Activated B cell treated with CpG ODN at 0.5 μM for 24 hours (primary cell): ENCODE results near the gene MRM2. TPM values are rescaled to one million over a fixed set of nuclear protein-coding genes. Genes with fewer than 3 reads are reported as not detected.

Experiments
- ATAC-seq: fragments of 200-7000 bp; cut with Tn5 transposase; one replicate; pipeline ENCODE4 v1.10.0; 2021; ENCODE audit warnings: low read depth, mild to moderate bottlenecking, moderate library complexity
- CTCF ChIA-PET: fragments of 350-600 bp; sonication (Branson Sonifier 250); formaldehyde crosslinking; loops from one replicate; lab custom pipeline; 2021; ENCODE audit warnings: antibody characterized with exemption; lab: Charles Lee
- POLR2A ChIA-PET: fragments of 350-600 bp; sonication (Branson Sonifier 250); formaldehyde crosslinking; loops from one replicate; lab custom pipeline; 2021; ENCODE audit warnings: antibody characterized with exemption; lab: Charles Lee
- DNase-seq: peaks from one replicate; pipeline ENCODE4 v3.0.0; 2022
- H3K27ac Mint-ChIP-seq: one replicate; pipeline ENCODE4 v1.8.0; 2020; ENCODE audit warnings: mixed read lengths
- H3K27me3 Mint-ChIP-seq: one replicate; pipeline ENCODE4 v1.8.0; 2021; ENCODE audit warnings: mixed read lengths
- H3K36me3 Mint-ChIP-seq: one replicate; pipeline ENCODE4 v1.8.0; 2021; ENCODE audit warnings: low read depth, mixed read lengths
- H3K4me1 Mint-ChIP-seq: one replicate; pipeline ENCODE4 v1.8.0; 2021; ENCODE audit warnings: mixed read lengths
- H3K4me3 Mint-ChIP-seq: one replicate; pipeline ENCODE4 v1.8.0; 2020; ENCODE audit warnings: mild to moderate bottlenecking, mixed read lengths
- H3K9me3 Mint-ChIP-seq: one replicate; pipeline ENCODE4 v1.8.0; 2020; ENCODE audit warnings: mixed read lengths
- intact Hi-C: fragments of 100-400 bp; cut with micrococcal nuclease; formaldehyde crosslinking; loops from one replicate; pipeline ENCODE4 v1.15.1; 2024
- total RNA-seq: library from RNA; stranded (reverse); gene quantifications from 2 replicates; pipeline ENCODE4 v1.2.3, GENCODE V29; 2022
- TF ChIP-seq, protein P1 (sequence below): fragments of 200-600 bp; IDR thresholded peaks from one replicate; pipeline ENCODE4 v1.8.0; 2022; ENCODE audit warnings: antibody characterized with exemption, mild to moderate bottlenecking

MRM2 gene
- total RNA-seq, 1 donor from 2014 or later = 35.3 TPM

DNA sequence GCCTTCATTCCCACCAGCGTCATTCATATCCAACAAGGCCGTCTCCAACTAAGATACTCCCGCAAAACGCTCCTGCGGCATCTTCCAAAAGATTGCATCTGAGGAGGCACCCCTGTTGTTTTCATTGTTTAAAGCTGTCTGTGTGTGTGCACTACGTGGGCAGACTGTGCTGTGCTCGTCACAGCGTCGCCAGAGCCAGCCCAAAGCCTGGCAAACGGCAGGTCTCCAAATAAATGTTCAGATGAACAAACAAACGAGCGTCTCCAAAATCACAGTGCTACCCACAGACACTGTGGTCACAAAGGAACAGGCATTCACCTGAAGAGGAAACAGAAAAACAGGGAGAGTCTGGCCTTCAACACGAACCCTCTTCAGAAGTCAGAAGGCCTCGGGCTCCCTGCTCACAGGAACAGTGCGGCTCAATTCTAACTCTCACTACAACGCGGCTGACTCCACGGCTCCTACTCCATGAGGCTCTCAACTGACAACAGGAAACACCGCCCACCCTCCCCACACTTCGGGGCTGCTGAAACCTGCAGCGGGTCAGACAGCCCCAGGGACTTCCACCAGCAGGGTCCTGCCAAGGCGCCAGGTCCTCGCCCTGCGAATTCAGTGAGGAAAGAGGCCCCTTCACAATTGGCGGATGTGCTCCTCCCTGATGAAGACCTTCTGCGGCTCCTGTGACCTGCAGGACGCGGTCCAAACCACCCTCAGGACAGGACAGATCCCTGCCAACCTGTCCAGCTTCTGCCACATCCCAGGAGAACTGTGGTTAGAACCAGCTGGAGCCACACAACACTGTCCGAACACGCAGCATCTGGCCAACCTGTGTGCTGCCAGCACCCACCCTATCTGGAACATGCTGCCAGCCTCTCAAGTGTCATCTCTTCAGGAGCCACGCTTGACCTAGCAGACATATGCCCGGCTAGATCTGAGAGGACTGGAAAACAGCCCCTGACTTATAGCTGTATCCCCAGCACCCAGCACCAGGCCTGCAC is 45.3 kb downstream of the MRM2 start:
- ATAC-seq (no peak), DNase-seq (peak; percentile 11)
- peaks cover 54% of the 10 kb centered on the region for H3K36me3 Mint-ChIP-seq
- H3K27me3 Mint-ChIP-seq = no peaks in the 10 kb centered on the region
- H3K4me3 Mint-ChIP-seq = no peak overlapping the region
- intact Hi-C loops = no loop called here
- ChIA-PET CTCF (no interaction called here), POLR2A (no interaction called here)
- no peak overlapping the region for H3K27ac Mint-ChIP-seq
- H3K4me1 Mint-ChIP-seq = no peaks in the 10 kb centered on the region
- H3K9me3 Mint-ChIP-seq = no peaks in the 10 kb centered on the region
- TF ChIP-seq, protein P1, sequence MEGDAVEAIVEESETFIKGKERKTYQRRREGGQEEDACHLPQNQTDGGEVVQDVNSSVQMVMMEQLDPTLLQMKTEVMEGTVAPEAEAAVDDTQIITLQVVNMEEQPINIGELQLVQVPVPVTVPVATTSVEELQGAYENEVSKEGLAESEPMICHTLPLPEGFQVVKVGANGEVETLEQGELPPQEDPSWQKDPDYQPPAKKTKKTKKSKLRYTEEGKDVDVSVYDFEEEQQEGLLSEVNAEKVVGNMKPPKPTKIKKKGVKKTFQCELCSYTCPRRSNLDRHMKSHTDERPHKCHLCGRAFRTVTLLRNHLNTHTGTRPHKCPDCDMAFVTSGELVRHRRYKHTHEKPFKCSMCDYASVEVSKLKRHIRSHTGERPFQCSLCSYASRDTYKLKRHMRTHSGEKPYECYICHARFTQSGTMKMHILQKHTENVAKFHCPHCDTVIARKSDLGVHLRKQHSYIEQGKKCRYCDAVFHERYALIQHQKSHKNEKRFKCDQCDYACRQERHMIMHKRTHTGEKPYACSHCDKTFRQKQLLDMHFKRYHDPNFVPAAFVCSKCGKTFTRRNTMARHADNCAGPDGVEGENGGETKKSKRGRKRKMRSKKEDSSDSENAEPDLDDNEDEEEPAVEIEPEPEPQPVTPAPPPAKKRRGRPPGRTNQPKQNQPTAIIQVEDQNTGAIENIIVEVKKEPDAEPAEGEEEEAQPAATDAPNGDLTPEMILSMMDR = no peak

DNA sequence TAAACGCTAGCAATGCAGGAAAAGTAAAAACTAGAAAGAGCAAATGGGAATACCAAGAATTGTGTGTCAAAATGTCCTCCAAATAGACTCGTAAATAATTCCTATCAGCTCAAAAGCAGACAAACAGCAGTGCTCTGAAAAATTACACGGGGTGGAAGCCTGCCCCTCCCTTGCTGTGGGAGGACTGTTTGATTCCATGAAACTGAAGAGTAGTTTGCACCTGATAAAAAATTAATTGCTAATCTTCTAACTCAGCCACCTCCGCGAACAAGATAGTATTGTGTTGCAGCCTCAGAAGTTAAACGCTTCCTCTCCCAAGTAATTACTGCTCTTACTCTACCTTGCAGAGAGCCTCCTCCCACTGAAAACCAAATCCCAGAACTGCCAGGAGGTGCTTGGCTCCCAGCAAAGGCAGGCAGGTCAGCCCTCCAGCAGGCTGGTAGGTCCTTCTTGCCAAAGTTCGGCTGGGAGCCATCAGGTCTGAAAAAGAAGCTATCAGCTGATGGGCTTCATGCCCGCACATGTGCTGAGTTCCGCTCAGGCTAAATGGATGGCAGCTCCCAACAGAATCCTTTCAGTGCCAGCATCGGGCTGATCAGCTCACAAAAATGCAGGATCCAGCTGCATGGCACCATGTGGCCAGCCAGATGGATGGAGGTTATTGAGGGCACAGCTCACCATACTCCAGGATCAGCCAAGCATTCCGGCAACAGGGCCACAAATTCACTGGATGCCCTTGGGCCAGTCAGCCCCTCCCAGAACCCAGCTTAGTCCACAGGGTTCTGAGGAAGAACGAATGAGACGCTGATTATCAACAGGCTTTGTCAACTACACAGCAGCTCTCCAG is 46.4 kb downstream of the MRM2 start:
- intact Hi-C loops = no loop called here
- ATAC-seq = no peak
- no peaks in the 10 kb centered on the region for H3K9me3 Mint-ChIP-seq
- CTCF ChIA-PET = interaction anchor here (0.7 to 1.3 kb wide), 3 partner anchors 8 to 96 kb away, joined by 3 to 4 read pairs (median 3); no protein-coding TSS in a partner anchor
- no peaks in the 10 kb centered on the region for H3K4me1 Mint-ChIP-seq
- H3K27ac Mint-ChIP-seq = no peak overlapping the region
- TF ChIP-seq, protein P1 = no peak
- no peak overlapping the region for H3K4me3 Mint-ChIP-seq
- POLR2A ChIA-PET = no interaction called here
- DNase-seq = no peak
- peaks cover 51% of the 10 kb centered on the region for H3K36me3 Mint-ChIP-seq
- no peaks in the 10 kb centered on the region for H3K27me3 Mint-ChIP-seq

DNA sequence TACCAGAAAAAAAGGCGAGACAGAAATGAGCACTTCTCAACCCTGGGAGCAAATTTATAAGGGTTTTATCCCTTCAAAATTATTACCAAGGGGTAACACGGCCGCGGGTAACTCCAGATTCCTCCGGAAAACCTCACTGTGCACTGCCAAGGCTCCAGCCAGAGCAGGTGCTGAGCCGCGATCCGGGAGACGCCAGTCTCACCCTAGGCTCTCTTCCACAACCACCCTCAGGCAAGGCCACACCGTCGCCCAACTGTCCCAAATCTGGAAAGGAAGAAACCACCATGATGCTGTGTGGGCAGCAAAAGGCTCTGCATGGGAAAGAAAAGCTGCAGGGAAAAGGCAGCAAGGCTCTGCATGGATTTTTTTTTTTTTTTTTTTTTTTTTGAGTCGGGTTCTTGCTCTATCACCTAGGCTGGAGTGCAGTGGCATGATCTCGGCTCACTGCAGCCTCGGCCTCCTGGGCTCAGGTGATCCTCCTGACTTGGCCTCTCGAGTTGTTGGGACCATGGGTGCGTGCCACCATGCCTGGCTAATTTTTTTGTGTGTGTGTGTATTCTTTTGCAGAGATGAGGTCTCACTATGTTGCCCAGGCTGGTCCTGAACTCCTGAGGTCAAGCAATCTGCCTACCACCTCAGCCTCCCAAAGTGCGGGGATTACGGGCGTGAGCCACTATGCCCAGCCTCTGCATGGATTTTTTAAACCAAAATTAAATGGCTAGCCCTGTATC is 48.3 kb downstream of the MRM2 start:
- intact Hi-C loops = no loop called here
- TF ChIP-seq, protein P1 = no peak
- no peak for ATAC-seq
- Mint-ChIP-seq H3K4me1 (no peaks in the 10 kb centered on the region), H3K9me3 (peaks cover 8% of the 10 kb centered on the region), H3K27ac (no peak overlapping the region), H3K4me3 (no peak overlapping the region), H3K36me3 (peaks cover 48% of the 10 kb centered on the region), H3K27me3 (no peaks in the 10 kb centered on the region)
- POLR2A ChIA-PET = no interaction called here
- no peak for DNase-seq
- CTCF ChIA-PET = no interaction called here

DNA sequence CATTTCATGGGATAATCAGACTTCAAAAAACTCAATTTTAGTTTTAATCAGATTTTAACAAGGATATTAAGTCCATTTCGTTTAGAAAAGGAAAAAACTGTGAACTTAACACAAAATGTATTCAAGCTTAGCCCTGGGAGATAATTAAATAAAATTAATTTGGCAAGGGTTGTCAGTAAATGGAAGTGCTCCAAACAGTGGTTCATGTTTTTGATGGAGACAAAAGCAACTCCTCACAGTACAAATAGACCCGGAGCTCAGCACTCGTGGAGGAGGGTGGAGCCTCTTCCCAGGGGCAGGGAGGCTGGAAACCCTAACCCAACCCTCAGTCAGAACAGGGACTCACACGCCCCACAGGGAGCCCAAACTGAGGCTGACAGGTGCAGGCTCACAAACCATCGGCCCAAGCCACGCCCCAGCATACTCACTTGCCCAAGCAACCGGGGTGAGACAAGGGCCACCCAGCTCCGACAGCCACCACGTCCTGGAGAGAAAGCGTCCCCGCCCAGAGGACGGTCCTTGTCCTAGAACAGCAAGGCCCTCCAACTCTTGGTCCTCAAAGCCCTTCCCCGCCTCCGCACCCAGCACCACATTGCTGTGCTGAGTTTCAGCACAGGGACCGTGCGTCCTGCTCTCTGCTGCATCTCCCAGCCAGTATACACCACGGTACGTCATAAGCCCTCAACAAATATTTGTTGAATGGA is 49.0 kb downstream of the MRM2 start:
- ATAC-seq (no peak), DNase-seq (no peak)
- CTCF ChIA-PET = no interaction called here
- H3K27me3 Mint-ChIP-seq = no peaks in the 10 kb centered on the region
- intact Hi-C loops = no loop called here
- POLR2A ChIA-PET = no interaction called here
- no peaks in the 10 kb centered on the region for H3K4me1 Mint-ChIP-seq
- H3K4me3 Mint-ChIP-seq = no peak overlapping the region
- TF ChIP-seq, protein P1 = no peak
- no peak overlapping the region for H3K27ac Mint-ChIP-seq
- H3K36me3 Mint-ChIP-seq = peaks cover 56% of the 10 kb centered on the region
- H3K9me3 Mint-ChIP-seq = peaks cover 8% of the 10 kb centered on the region
